Subcutaneous adipose tissue (tissue), 4 donors: Measurements from ENCODE around the gene TFCP2. TPM values are rescaled to one million over a fixed set of nuclear protein-coding genes. Genes with fewer than 3 reads are reported as not detected.

Experiments
- total RNA-seq, 4 donors: library from RNA; depleted of rRNA; stranded (reverse); fragments of >200 nt; gene quantifications; one replicate each; pipeline ENCODE4 v1.1.0, GENCODE V29; 2016
- TF ChIP-seq, protein P1 (sequence below): fragments of 450-650 bp; IDR thresholded peaks from one replicate; pipeline ENCODE4 v1.5.1; 2016; ENCODE audit warnings: low read depth, mild to moderate bottlenecking, control low read depth, antibody characterized with exemption, moderate library complexity

TFCP2 gene
- total RNA-seq, 4 donors from 2014 or later, result 13.1 to 22.8 (median 15.0) TPM

DNA sequence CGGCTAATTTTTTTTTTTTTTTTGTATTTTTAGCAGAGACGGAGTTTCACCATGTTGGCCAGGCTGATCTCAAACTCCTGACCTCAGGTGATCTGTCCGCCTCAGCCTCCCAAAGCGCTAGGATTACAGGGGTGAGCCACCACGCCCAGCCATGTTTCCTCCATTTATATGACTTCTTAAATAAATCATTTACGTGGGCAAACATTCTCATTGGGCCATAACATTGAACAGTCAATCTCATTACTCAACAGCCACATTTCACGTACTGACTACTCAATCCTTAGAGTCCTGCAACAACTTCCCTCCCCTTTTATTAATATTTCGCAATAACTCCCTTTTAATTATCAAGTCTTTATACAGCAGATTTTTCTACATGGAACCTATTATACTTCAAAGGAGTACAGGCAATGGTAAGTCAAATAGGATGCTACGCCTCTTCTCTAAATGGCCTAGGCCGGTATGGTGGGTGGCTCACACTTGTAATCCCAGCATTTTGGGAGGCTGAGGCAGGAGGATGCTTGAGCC, 82.2 kb downstream of the TFCP2 start:
- TF ChIP-seq, protein P1, sequence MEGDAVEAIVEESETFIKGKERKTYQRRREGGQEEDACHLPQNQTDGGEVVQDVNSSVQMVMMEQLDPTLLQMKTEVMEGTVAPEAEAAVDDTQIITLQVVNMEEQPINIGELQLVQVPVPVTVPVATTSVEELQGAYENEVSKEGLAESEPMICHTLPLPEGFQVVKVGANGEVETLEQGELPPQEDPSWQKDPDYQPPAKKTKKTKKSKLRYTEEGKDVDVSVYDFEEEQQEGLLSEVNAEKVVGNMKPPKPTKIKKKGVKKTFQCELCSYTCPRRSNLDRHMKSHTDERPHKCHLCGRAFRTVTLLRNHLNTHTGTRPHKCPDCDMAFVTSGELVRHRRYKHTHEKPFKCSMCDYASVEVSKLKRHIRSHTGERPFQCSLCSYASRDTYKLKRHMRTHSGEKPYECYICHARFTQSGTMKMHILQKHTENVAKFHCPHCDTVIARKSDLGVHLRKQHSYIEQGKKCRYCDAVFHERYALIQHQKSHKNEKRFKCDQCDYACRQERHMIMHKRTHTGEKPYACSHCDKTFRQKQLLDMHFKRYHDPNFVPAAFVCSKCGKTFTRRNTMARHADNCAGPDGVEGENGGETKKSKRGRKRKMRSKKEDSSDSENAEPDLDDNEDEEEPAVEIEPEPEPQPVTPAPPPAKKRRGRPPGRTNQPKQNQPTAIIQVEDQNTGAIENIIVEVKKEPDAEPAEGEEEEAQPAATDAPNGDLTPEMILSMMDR, result no peak

DNA sequence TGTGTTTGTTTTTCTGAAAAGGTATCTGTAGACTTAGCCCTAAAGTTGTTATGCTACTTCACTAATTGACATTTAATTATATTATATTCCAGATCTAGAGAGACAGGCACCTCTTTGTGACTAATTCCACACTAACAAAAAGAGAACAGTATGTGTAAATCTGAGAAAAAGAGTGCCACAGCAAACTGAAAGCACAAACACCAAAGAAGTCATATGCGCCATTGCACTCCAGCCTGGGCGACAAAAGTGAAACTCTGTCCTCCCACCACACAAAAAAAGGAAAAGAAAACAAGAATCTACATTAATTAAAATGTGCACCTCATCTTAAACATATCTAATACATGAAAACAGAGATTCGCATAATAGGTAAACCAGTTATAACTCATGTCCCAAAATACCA, 85.1 kb downstream of the TFCP2 start:
- TF ChIP-seq, protein P1, result no peak

DNA sequence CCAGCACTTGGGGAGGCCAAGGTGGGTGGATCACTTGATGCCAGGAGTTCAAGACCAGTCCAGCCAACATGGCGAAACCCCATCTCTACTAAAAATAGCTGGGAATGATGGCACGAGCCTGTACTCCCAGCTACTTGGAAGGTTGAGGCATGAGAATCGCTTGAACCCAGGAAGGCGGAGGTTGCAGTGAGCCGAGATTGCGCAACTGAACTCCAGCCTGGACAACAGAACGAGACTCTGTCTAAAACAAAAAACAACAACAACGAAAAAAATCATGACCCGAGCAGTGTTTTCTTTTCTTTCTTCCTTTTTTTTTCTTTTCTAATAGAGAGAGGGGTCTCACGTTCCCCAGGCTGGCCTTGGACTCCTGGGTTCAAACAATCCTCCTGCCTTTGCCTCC, 86.0 kb downstream of the TFCP2 start:
- TF ChIP-seq, protein P1, result no peak

DNA sequence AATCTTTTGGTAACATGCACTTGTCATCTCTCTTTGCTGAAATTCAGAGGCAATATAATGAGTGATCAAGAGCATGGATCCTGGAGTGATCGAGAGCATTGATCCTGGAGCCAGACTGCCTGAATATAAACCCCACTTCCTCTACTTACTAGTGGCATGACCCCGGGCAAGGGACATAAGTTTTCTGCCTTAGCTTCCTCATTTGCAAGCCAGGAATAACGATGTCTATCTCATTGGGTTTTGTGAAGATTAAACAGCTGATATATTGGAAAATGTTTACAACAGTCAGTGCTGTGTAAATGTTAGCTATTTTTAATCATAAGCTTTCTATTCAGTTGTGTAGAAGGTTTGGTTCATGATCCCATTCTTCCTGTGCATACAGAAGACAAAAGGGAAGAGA, 87.2 kb downstream of the TFCP2 start:
- TF ChIP-seq, protein P1, result no peak

DNA sequence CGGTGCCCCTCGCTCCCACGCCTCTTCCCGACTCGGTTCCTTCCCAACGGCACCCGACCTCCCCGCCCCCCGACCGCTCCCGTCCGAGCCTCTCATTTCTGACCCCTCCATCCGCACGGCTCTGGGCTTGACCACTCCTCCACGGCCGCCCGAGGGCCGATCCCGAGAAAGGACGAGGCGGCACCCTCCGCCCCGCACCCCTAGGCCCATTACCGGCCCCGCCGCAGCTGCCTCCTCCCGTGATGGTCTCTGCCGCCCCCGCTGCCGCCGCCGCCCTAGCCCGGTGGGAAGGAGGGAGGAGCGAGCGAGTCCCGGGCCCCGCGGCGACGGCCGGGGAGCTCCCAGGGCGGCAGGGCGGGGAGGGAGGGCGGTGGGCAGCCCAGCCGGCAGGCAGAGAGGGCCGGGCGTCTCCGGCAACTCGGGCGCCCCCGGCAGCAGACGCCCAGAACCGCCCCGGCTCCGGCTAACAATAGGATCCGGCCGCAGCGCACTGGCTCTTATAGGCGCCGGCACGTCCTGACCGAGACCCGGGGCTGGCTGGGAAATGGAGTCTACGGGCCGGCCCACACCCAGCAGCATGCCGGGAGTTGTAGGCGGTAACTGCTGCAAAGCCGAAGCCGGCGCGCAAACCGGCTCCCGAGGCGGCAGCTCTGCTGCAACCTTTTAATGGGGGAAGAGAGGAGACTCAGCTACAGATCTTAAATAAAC, 89.7 kb downstream of the TFCP2 start, which contains the start of gene CSRNP2:
Gene CSRNP2 (minus strand): TSS at position 471 of the 708 bp plus-strand sequence. CDS start 7,035 bp downstream, outside the sequence.
- TF ChIP-seq, protein P1, result no peak

DNA sequence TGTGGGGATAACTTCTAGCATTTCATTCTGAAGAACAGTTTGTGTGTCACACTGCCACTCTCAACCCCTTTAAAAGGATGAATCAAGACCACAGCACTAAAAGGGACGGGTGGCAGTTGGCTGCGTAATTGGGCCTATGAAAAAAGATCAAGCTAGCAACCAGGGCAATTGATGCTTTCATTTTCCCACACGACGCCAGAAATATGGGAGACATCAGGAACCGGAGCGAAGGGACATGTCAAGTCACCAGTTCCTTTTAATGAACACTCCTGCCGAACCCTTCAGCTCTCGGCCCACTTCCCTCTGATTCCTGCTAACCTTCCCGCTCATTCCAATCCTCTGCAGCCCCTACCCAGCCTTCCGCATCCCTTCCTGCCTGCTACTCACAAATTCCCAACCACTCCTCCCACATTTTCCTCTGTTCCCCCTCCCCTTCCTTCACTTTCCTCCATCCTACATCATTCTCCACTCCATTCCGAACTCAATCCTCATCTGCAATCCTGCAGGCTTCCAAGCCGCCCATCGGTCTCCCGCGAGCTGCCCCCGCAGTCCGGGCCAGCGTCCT, 90.3 kb downstream of the TFCP2 start:
- TF ChIP-seq, protein P1, result no peak

DNA sequence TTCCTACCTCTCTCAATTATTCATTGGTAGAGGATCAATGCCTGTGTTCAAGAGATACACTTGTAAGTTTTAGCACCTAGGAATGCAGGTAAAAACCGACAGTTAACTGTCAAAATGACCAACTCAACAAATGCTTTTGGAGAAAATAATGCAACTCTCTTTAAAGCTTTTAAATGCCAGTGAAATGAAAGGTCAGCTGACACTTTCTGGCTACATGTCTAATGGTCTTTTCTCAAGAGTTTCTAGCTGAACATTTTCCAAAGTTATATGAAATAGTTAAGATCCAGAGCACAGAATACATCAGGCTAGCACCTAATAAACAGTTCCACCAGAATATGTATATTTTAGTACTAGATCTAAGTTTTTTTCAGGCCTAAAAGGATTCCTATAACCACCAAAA, 91.5 kb downstream of the TFCP2 start:
- TF ChIP-seq, protein P1, result no peak
